T follicular helper cell (primary cell): ENCODE results near the gene ADM2.

Experiments
- DNase-seq: peaks from one replicate; pipeline ENCODE4 v3.0.0-alpha.2; 2020; ENCODE audit warnings: low read depth

ADM2 gene

GRCh38 chr22:50485221-50486131 is 4.1 kb downstream of the ADM2 start:
- no peak for DNase-seq

DNA sequence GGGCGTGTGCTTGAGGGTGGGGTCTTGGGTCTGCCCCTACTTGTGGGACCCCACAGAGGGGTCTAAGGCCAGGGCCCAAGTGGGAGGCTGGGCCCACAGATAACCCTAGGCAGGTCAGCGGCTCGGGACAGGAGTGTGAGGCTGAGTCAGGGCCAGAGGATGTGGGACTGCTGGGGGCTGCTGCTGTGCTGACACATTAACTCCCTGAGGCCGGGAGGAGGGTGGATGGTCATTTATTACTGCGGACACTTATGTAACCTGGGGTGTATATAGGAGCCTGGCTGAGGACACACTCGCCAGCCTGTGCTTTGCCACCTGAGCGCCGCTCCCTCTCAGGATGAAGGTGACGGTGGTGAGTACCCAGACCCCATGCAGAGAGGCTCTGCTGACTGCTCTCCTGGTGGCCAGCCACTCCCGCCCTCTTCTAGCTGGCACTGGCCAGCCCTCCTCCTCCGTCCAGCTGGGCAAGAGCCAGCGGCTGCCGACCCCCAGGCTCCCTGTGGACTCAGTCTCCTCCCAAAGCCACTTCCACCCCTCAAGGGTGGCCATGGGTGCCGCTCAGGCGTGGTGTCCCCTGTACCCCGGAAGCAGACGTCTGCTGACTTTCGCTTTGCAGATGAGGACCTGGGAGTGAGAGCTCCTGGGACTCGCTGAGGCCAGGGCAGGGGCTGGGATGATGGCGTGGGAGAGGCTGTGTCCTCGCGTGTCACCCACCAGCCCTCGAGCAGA is 5.4 kb downstream of the ADM2 start, which contains the start of gene MIOX:
Gene MIOX, plus strand, starts transcription at position 299 of the 729 bp plus-strand sequence. Its CDS starts 39 bp downstream, at position 338.
- no peak for DNase-seq

DNA sequence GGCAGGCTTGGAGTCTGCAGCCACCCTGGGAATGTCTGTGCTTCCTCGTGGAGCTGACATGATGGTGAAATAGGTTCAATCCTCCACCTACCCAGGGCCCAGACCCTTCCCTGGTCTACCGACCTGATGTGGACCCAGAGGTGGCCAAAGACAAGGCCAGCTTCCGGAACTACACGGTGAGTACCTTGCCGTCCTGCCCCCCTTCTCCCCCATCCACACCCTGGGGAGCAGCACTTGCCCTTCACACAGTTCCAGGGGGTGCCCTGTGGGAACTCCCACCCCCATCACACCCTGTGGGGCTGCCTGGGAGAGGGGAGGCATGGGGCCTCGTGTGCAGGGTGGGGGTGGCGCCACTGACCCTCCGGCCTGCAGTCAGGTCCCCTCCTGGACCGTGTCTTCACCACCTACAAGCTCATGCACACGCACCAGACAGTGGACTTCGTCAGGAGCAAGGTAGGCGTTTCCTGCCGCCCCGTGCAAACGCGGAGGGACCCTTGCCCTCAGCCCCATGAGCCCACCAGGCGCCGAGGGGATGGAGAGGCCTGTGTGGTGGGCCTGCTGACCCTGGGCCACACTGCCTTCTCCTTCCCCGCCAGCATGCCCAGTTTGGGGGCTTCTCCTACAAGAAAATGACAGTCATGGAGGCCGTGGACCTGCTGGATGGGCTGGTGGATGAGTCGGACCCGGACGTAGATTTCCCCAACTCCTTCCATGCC is 6.1 kb downstream of the ADM2 start:
- DNase-seq = no peak

DNA sequence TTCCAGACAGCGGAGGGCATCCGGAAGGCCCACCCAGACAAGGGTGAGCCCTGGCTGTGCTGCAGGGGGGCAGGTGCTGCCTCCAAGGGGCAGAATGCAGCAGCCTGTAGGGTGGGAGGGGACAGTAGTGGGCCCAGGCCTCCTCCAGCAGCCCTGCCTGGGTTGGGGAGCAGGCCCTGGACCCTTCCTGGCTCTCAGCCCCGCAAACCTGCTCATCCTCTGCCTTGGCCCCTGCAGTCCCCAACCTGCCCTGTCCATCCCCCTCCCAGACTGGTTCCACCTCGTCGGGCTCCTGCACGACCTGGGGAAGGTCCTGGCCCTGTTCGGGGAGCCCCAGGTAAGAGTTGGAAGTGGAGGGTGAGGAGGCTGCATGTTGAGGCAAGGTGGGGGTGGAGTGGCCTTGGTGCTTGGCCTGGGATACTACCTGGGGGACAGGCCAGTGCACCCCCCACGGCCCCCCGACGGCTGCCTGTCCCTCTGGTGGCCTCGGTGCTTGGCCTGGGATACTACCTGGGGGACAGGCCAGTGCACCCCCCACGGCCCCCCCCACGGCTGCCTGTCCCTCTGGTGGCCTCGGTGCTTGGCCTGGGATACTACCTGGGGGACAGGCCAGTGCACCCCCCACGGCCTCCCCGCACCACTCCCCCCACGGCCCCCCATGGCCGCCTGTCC is 6.8 kb downstream of the ADM2 start:
- no peak for DNase-seq

DNA sequence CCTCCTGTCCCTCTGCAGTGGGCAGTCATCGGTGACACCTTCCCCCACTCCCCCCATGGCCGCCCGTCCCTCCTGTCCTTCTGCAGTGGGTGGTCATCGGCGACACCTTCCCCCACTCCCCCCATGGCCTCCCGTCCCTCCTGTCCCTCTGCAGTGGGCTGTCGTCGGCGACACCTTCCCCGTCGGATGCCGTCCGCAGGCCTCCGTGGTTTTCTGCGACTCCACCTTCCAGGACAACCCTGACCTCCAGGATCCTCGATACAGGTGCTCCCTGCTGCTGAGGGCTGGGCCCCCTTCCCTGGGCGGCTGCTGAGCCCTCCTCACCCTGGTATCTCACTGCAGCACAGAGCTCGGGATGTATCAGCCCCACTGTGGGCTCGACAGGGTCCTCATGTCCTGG is 7.5 kb downstream of the ADM2 start:
- no peak for DNase-seq

DNA sequence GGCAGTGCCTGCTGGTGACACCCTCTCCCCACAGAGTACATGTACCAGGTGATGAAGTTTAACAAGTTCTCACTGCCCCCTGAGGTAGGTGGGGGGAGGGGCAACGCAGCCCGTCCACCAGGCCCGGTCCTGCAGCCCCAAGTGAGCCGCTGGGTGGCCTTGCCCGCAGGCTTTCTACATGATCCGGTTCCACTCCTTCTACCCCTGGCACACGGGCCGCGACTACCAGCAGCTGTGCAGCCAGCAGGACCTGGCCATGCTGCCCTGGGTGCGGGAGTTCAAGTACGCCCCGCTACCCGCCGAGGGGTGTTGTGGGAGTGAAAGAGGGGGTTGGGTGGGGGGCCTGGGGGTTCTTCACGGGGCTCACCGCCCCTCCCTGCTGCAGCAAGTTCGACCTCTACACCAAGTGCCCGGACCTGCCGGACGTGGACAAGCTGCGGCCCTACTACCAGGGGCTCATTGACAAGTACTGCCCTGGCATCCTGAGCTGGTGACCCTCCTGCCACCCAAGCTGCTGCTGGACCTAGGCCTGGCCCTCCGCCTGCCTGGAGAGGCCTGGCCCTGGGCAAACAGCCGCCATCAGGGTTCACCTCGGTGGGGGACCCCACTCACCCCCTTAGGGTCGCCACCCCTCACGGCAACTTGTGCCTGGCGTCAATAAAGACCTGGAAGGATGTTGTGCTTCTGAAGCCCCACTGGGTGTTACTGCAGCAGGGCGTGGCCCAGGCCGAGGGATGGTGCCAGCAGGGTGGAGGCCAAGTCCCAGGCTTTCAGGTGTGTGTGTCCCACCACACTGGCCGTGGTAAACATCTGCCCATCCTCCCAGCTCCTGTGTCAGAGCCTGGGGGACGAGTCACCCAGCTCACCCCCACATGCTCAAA is 8.3 kb downstream of the ADM2 start:
- DNase-seq = no peak

DNA sequence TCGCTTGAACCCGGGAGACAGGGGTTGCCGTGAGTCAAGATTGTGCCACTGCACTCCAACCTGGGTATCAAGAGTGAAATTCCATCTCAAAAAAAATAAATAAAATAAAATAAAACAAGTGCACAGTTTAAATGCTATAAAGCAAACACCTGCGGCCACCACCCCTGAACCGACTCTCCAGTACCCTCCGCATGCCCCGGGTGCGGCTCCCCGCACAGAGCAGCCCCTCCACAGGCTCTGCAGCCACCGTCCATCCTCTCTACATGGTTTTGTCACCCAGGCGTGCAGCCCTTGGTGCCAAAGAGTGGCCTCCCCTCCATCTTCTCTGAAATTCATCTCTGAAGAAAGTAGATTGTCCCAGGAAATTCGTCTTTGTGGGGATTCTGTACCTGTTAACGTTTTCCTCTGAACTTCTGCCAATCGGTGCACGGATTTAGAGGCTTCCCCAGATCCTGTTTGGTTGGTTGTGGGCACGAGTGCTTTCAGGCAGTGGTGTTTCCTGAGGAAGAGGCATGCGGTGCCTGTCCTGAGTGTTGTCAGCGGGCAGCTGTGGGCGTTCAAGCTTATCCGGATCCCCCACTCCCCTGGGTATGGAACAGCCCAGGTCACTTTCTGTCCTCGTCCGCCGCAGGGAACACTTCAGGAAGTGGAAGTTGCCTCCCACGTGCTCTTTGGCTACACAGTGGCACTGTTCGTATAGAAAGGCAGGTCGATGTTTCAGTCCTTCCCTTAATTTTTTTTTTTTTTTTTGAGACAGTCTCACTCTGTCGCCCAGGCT is 9.4 kb downstream of the ADM2 start:
- DNase-seq = no peak

DNA sequence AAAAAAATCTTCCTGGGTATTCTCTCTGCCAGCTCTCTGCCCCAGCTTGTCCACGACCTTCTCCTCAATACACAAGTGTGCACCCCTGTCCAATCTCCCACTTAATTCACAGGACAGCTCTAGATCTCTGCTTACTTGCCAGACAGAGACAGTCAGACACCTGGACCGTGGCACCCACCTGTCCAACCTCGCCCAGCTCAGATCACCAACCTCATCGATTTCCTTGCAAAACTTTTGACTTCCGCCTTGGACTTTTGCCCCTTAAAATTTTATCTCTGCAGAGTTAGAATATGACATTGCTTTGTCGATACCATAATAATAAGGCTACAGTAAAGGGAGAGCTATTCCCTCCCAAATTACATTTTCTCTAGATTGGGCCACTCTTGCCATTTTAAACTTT is 15.8 kb downstream of the ADM2 start:
- DNase-seq = no peak

- DNase-seq = peak; percentile 56
Measured at GRCh38 chr22:50498322-50498890, 17.1 kb downstream of the ADM2 start.

GRCh38 chr22:50500452-50500851 is 19.1 kb downstream of the ADM2 start:
- DNase-seq = no peak

GRCh38 chr22:50502096-50502495 is 20.8 kb downstream of the ADM2 start:
- no peak for DNase-seq

DNA sequence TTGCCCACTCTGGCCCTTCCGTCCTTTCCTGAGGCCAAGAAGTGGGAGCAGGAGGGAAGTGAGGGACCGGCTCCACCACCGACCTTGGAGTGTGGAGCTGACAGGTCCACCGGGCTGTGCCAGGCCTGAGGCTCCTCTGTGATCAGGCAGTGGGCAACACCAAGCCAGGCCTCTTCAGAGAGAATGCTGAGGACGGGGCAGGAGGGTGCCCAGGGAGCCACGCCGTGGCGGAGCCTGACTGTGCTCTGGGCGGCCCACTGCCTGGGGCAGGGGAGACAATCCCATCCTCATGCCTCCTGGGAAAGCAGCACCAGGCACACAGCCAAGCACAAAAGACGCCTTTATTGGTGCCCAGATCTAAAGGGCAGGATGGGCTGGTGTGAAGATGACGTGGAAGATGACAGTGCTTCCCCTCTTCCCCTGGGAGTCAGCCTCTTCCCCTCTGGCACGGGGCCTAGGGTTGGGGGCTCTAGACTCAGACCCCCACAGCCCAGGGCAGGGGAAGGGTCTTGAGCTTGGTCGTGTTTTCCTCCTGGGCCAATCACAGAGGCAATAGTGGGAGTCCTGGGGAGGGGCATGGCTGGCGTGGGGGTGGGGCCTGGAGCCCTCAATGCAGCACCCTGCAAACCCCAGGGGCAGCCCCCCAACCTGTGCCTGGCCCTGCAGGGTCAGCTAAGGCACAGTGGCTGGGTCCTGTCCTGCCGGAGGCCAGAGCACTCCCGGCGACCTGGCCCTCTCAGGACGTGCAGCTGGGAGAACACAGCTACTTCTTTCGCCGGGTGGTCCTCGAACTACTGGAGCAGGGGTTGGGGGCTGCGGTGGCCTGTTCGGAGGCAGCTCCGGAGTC is 21.5 kb downstream of the ADM2 start:
- no peak for DNase-seq

DNA sequence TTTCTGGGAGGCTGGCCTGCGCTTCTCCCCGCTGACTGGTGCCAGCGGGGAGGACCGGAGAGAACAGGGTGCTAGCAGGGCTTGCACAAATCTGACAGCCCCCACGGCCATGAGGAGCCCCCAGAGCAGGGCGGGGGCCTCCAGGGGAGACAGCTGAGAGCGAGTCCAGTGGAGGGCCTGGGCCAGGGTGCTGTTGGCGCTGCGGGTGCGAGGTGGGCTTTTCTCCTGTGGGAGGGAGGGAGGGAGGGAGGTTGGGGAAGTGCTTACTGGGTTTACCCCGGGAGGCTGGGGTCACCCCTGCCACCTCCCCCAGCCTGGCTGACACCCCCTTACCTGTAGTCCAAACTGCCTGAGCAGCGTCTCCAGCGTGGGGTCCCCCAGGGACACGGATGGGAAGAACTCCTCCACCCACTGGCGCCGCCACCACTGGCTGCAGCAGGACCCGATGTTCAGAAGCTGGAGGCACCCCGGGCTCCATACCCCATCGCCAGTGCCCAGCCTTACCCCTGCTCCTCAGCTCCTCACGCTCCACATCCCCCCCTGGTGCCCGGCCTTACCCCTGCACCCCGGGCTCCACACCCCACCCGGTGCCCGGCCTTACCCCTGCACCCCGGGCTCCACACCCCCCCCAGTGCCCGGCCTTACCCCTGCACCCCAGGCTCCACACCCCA is 22.3 kb downstream of the ADM2 start:
- no peak for DNase-seq

GRCh38 chr22:50504369-50505211 is 23.2 kb downstream of the ADM2 start:
- DNase-seq = no peak

DNA sequence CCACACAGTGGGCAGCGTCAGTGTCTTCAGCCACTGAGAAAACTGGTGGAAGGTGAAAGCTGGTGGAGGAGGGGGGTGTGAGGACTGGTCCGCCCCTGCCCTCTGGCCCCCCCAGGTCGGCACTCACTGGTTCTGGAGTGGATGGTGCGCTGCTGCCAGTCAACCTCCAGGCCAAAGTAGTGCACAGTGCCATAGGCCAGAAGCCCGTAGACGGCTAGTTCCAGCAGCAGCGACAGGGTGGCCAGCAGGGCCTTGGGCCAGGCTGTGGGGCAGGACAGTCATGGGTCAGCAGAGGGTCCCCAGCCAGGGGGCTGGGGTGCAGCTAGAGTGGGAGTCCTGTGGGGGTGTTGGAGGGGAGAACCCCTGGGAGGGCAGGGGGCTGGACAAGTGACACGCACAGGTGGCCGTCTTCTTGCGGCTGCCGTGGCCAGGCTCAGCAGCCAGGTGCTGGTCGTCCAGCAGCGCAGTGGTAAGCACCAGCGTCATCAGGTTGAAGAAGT is 24.0 kb downstream of the ADM2 start:
- DNase-seq = no peak

DNA sequence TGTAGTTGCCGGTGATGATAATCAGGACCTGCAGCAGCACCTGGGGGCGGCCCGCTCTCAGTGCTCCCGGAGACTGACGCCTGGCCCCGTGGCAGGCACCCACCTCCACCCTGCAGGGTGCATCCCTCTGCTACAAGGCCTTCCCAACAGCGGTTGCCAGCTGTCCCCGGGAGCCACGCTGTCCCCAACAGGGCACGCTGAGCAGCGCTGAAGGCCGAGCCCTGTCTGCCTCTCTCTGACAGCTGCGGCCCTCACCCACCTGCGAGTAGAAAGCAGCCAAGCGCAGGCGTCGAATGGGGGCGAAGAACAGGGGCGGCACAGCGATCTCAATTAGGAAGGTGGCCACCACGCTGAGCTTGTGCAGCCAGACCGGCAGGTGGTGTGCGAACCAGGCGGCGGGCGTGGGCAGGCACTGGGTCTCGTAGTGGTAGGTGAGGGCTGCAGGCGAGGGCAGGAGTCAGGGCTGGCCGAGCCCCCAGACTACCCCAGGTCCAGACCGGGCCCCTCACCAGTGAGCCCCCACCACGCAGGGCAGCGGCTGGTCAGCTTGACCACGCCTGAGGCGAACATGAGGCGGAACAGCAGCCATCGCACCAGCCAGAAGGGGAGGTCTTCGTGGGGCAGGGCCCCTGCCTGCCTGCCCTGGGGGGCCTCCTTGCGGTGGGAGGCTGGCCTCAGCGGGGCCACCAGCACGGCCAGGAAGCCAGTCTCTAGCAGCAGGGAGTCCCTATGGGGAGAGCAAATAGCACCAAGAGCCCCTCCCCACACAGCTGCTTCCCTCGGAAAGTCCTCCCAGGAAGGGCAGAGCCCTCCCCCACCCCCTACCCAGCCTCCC is 24.6 kb downstream of the ADM2 start:
- DNase-seq = no peak
